ENCODE data around the gene USP32.

The USP32 gene

GRCh38 chr17:60168654-60169053 lies 223.3 kb downstream of the USP32 start:
- no peak for DNase-seq

- DNase-seq = no peak
Measured at GRCh38 chr17:60167065-60167741, 224.7 kb downstream of the USP32 start.

GRCh38 chr17:60165971-60166370 lies 226.0 kb downstream of the USP32 start:
- peak in 1 of 5 experiments; percentile 44 for DNase-seq

- DNase-seq = no peak
Measured at GRCh38 chr17:60165223-60165622, 226.7 kb downstream of the USP32 start.

DNA sequence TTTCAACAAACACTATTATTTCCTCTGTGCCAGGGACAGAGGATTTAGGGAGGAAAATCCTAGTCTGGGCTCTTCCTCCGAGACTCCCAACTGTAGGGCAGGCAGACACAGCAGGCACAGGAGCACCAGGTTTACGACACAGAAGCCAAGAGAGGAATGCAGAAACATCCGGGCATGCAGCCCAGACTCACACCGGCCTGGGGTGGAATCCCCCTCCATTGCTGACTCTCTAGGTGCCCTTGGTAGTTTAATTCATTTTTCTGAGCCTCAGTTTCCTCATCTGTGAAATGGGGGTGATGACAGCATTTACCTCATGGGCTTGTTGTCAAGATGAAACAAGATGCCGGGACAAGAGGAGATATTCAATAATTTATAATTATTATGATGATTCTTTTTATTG lies 227.2 kb downstream of the USP32 start:
- no peak for DNase-seq

DNA sequence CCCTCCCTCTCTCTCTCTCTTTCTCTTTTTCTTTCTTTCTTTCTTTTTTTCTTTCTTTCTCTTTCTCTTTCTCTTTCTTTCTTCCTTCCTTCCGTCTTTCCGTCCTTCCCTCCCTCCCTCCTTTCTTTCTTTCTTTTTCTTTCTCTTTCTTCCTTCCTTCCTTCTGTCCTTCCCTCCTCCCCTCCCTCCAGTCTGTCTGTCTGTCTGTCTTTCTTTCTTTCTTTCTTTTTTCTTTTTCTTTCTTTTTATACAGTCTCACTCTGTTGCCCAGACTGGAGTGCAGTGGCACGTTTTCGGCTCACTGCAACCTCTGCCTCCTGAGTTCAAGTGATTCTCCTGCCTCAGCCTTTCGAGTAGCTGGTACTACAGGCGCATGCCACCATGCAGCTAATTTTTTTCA lies 227.8 kb downstream of the USP32 start:
- DNase-seq = no peak

DNA sequence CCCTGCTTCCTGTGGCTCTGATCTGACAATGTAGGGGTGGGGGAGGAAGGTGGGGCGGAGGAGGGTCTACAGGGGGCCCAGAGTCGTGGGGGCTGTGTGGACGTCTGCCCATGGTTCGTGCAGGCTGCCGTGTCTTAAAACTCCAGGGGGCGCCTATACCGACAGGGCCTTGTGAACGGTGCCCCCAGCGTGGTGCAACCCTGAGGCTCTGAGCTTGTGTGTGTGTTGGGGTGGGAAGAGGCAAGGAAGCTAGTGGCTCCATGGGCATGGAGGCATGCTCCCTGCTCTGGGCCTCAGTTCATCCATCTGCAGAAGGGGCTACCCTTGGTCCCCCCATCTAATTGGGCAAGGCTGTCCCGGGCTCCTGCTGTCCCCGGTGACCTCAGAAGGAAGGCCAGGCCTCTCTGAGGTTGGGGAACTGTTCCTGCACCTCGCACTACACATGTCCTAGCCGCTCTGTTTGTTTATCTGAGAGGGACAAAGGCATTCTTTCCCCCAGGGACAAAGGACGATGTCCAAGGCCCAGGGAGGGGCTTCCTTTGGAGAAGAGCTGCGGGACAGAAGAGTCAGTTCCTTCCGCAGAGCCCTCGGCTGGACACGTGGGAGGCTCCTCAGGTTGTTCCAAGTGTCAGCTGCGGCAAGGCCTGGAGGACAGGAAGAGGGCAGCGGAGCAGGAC lies 228.7 kb downstream of the USP32 start:
- DNase-seq = no peak

DNA sequence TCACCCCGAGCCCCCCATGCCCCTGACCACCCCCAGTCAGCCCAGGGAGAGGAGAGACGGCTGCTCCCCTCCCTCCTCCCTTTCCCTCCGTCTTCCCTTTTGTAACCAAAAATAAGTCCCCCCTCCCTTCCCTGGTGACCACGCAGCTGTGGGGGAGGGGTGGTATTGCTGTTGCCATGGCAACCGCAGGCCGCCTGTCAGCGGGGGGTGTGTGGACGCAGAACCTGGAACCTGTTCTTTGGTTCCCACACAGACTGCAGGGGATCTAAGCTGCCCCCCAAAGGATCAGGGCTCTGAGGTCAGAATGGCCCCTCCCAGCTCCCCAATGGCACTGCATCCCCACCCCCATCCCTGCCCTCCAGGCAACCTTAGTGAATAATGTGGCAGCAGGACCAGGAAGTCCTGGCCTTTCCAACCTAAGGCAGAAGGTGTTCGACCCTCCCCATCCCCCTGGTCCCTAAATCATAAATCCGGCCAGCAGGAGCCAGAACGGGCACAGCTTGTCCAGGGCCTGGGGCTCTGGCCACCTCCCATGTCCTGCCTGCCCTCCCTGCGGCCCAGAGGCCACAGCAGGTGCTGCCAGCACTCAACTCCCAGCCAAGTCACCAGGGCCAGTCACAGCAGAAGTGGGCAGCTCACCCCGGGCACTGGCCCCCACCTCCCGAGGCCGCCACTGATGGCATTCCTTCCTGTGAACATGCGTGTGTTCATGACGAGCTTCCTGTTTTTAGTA lies 230.2 kb downstream of the USP32 start:
- DNase-seq = no peak

DNA sequence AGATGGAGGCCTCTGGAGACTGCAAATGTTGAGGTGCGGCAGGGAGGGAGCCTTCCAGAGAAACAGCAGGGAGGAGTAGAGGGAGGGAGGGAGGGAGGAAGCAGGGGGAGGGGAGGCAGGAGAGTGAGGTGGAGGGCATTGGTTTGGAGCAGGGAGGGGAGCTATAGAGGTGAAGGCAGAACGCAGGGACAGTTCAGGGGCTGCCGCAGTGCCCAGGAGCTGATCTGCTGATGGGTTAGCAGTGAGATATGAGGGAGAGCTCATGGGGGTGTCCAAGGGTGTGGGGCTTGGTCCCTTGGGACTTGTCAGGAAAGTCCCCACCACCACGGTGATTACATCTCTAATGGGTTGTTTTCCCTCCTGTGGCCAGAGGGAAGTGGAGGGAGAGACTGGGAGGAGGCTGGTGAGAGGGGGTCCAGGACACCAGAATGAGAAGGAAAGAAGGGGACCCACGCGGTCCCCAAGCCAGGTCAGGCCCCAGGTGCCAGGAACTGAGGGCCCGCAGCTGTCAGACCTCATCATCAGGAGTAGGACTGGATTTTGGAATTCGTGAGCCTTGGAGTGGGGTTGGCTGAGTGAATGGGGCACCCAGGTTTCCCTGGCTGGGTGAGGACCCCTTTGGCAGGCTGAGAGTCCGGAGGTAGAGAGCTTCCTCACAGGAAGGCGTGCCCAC lies 231.0 kb downstream of the USP32 start:
- DNase-seq = no peak

DNA sequence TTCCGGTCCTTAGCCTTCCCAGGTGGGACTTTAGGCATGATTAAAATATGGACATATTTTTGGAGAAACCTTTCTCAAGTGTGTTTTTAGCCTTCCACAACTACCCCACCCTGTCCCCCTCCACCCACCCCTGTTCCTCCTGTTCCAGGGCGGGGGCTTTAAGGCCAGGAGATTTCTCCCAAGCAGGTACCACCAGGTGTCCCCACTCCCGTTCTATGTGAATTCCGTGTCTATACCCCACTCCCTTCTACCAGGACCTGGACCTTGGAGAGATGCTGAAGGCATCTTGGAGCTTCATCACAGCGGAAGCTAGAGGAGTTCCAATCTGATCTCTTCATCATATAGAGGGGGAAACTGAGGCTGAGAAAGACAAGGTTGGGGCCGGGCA lies 232.5 kb downstream of the USP32 start:
- DNase-seq = no peak

DNA sequence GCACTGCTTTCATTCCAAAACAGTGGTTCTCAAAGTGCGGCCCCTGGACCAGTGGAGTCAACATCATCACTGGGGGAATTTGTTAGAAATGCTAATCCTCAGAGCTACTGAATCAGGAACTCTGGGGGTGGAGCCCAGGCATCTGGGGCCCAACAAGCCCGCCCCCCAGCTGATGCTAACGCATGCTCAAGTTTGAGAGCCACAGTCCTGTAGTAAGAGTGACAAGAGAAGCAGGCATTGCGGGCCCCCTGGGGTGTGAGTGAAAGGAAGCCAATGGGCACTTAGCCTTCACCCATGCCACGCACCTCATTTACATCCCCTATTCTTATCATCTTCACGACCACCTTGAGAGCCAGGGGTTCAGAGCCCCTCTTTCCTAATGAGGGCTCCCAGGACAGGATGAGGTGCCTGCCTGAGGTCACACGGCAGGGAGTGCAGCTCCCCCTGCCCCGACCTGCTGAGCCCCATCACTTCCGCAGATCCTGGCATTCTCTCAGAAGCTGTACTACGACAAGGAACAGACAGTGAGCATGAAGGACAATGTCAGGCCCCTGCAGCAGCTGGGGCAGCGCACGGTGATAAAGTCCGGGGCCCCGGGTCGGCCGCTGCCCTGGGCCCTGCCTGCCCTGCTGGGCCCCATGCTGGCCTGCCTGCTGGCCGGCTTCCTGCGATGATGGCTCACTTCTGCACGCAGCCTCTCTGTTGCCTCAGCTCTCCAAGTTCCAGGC lies 233.0 kb downstream of the USP32 start:
- DNase-seq = no peak

GRCh38 chr17:60157487-60158040 lies 234.4 kb downstream of the USP32 start:
- no peak for DNase-seq

DNA sequence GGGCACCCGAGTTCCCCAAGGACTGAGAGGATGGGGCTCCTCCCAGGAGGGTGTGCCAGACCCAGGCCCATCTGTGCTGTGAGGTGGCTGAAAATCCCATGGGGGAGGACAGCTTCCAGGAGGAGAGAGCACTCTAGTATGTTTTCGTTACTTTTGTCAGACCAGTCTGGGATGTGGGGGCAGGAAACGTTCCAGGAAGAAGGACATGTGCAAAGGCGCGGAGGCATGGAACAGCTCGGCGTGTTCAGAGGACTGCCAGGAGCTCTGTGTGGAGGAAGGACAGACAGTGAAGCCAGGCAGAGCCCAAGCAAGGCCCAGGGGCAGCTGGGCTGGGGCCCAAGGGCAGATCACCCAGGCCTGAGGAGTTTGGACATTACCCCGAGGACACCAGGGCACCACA lies 235.2 kb downstream of the USP32 start:
- no peak for DNase-seq

DNA sequence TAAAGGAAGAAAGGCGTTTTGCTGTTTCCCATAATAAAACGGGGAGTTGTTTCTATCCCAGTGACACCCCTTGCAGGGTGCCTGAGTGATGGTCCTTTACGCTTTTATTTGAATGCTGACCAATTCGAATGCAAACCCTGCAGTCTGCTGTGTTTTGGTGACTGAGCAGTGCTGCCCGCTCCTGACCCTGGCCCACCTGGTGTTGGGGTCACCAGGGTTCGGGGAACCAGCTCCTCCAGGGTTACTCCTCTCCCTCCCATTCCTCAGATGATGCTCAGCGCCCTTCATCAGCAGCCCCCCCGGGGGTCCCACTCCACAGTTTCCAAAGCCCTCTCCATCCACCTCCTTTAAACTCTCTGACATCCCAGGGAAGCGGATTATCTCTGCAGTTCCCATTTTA lies 236.1 kb downstream of the USP32 start:
- no peak for DNase-seq

DNA sequence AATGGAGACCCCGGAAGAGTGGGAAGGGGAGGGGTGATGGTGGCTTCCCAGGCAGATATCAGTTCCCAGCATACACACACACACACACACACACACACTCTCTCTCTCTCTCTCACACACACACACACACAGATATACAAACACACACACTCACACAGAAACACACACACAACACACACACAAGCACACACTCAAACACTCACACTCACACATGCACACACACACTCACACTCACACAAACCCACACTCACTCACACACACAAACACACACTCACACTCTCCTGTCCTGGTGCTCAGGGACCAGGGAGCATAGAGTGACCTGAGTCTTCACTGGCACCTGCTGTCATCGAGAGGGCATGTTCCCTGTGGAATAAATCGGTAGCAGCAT lies 236.5 kb downstream of the USP32 start:
- DNase-seq = no peak

DNA sequence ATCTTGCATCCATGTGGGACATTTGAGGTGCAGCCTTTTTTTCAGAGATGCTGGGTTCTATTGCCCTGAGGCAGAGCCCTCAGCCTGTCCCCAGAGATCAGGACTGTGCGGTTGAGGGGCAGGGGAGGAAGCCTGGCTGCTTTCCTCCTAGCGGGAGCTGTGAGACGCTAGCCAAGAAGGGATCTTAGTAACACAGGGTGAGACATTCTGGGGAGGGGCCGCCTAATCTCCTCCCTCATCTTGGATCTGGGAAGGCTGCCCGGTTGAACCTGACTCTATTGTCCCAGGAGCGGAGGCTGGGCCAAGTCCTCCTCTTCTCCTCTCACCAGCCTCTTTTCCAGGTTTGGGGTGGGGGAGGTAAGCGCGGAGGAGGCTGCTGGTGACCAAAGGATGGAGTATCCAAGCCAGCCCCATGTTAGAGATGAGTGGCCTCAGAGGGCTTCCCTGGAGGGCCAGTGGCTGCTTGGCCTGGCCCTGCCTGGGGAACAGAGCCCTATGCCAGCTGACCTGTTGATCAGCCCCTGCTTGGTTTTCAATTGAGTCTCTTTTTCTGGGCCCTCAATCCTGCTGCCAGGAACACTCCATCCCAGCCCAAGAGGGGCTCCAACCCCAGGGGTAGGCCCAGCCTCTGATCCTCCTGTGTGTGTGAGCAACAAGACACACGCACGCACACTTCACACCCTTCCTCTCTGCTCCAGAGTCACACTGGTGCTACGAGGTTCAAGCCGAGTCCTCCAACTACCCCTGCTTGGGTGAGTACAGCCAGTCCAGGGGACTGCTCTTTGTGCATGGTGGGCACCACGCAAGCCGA lies 237.1 kb downstream of the USP32 start:
- no peak for DNase-seq

GRCh38 chr17:60153606-60154390 lies 238.1 kb downstream of the USP32 start:
- no peak for DNase-seq

DNA sequence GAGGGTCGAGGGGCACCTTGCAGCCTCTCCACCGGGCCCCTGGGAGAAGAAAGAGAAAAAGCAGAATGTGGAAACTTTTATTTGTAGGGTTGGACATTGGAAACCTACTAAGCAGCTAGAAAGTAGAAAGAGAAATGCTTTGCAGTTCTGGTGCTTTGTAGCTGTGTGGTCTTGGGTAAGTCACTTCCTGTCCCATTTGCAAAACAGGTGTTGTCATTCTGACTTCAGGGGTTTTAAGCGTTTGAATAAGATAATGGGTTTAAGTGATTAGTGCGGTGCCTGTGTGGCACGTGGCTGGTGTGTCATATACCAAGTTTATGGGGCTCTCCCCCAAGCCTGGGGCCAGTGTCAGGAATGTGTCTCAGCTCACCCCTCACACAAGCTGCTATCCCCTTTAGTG lies 240.6 kb downstream of the USP32 start:
- DNase-seq = peak in 1 of 5 experiments; percentile 65

GRCh38 chr17:60149691-60150582 lies 242.0 kb downstream of the USP32 start, which contains the start of gene CA4:
CA4 (plus strand) TSS chr17:60149973; CDS start chr17:60150035, 62 bp downstream.
- no peak for DNase-seq
